Thyroid gland (tissue), 4 donors: Measurements from ENCODE around the gene PDGFRB.

Source experiments
- POLR2A ChIP-seq, 2 donors: fragments of 450-650 bp; IDR thresholded peaks; one replicate each; pipeline ENCODE4 v1.6.1; 2017; ENCODE audit warnings: antibody characterized with exemption in 2 of 2, mild to moderate bottlenecking in 2 of 2, moderate library complexity in 1 of 2
- TF ChIP-seq, protein P1 (sequence below), 6 experiments: fragments of 200-600 bp in 3 of 6; fragments of 450-650 bp in 3 of 6; sonication (generic) in 3 of 6; IDR thresholded peaks; one replicate each; pipeline ENCODE4 v1.5.1; 2016 to 2019; ENCODE audit warnings: antibody characterized with exemption in 6 of 6, mild to moderate bottlenecking in 2 of 6, inconsistent platforms in 1 of 6, moderate library complexity in 1 of 6

DNA sequence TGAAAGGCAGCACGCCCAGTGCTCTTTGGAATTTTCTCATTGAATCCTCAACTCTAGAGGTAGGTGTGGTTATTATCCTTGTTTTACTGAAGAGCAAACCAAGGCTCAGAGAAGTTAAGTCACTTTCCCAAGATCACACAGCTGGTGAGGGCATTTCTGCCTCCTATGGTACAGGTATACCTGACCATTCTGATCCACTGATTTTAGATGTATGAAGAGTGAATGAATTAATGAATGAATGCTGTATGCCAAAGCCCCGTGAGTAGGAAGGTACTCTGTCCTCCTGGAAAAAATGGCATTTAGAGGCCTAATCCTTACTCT, 51.1 kb downstream of the PDGFRB start:
- TF ChIP-seq, protein P1, sequence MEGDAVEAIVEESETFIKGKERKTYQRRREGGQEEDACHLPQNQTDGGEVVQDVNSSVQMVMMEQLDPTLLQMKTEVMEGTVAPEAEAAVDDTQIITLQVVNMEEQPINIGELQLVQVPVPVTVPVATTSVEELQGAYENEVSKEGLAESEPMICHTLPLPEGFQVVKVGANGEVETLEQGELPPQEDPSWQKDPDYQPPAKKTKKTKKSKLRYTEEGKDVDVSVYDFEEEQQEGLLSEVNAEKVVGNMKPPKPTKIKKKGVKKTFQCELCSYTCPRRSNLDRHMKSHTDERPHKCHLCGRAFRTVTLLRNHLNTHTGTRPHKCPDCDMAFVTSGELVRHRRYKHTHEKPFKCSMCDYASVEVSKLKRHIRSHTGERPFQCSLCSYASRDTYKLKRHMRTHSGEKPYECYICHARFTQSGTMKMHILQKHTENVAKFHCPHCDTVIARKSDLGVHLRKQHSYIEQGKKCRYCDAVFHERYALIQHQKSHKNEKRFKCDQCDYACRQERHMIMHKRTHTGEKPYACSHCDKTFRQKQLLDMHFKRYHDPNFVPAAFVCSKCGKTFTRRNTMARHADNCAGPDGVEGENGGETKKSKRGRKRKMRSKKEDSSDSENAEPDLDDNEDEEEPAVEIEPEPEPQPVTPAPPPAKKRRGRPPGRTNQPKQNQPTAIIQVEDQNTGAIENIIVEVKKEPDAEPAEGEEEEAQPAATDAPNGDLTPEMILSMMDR (IDR thresholded peaks at IDR 0.05), result no peak
- no peak for TF ChIP-seq POLR2A (IDR thresholded peaks at IDR 0.05)
